ENCODE measurements around the gene CLEC11A. TPM values are rescaled to one million over a fixed set of nuclear protein-coding genes. Genes with fewer than 3 reads are reported as not detected.
A peak's percentile ranks its signal among the peaks of the same experiment; 100 is the strongest.

The CLEC11A gene
- total RNA-seq, 2 experiments from 2014 or later = 2.0 to 4.5 TPM

- intact Hi-C loops (cut with micrococcal nuclease; ENCODE audit: unreplicated experiment) = no loop called here
- no TSS peak for BruUV-seq (replicated peaks)
- TF ChIP-seq CTCF (conservative IDR thresholded peaks at IDR 0.05; ENCODE audit: low read length) = no peak
- TF ChIP-seq EZH2phosphoT487 (IDR thresholded peaks at IDR 0.05; ENCODE audit: borderline replicate concordance, low read depth, low read length) = no peak
- H3K79me2 ChIP-seq (ENCODE audit: insufficient read depth, low read depth, low read length) = no peaks in the 10 kb centered on the region
- no peak overlapping the region for H3K4me3 ChIP-seq (ENCODE audit: low read depth, low read length, poor library complexity, severe bottlenecking)
- H3K36me3 ChIP-seq (ENCODE audit: insufficient read depth, low read length) = no peaks in the 10 kb centered on the region
- ChIA-PET CTCF (ENCODE audit: unreplicated experiment) (no interaction called here), POLR2A (no interaction called here)
- peaks cover 36% of the 10 kb centered on the region for H3K4me1 ChIP-seq (ENCODE audit: insufficient read depth, low read length, poor library complexity, severe bottlenecking)
- no peak overlapping the region for H3K4me2 ChIP-seq (ENCODE audit: low read length)
- DNase-seq (ENCODE audit: low spot score) = no peak
- no peaks in the 10 kb centered on the region for H4K20me1 ChIP-seq (ENCODE audit: insufficient read depth, low read length)
- H2AFZ ChIP-seq (ENCODE audit: low read length) = no peak overlapping the region
- no peaks in the 10 kb centered on the region for H3K9me3 ChIP-seq (ENCODE audit: low read length)
- no peak overlapping the region for H3K27ac ChIP-seq (ENCODE audit: low read depth, low read length, poor library complexity, severe bottlenecking)
- no peaks in the 10 kb centered on the region for H3K9me2 ChIP-seq (ENCODE audit: insufficient read depth, low read length)
Measured at GRCh38 chr19:50716178-50717025, 6.8 kb upstream of the CLEC11A start.

- ChIA-PET POLR2A (no interaction called here), CTCF (ENCODE audit: unreplicated experiment) (no interaction called here)
- BruUV-seq (replicated peaks) = no TSS peak
- Histone ChIP-seq H3K4me3 (ENCODE audit: low read depth, low read length, poor library complexity, severe bottlenecking) (no peak overlapping the region), H4K20me1 (ENCODE audit: insufficient read depth, low read length) (no peaks in the 10 kb centered on the region), H3K9me2 (ENCODE audit: insufficient read depth, low read length) (no peaks in the 10 kb centered on the region), H3K4me1 (ENCODE audit: insufficient read depth, low read length, poor library complexity, severe bottlenecking) (peaks cover 36% of the 10 kb centered on the region), H3K36me3 (ENCODE audit: insufficient read depth, low read length) (no peaks in the 10 kb centered on the region), H3K79me2 (ENCODE audit: insufficient read depth, low read depth, low read length) (no peaks in the 10 kb centered on the region), H2AFZ (ENCODE audit: low read length) (no peak overlapping the region), H3K4me2 (ENCODE audit: low read length) (no peak overlapping the region), H3K27ac (ENCODE audit: low read depth, low read length, poor library complexity, severe bottlenecking) (no peak overlapping the region), H3K9me3 (ENCODE audit: low read length) (no peaks in the 10 kb centered on the region)
- DNase-seq (ENCODE audit: low spot score) = no peak
- intact Hi-C loops (cut with micrococcal nuclease; ENCODE audit: unreplicated experiment) = no loop called here
- no peak for TF ChIP-seq CTCF (conservative IDR thresholded peaks at IDR 0.05; ENCODE audit: low read length)
- no peak for TF ChIP-seq EZH2phosphoT487 (IDR thresholded peaks at IDR 0.05; ENCODE audit: borderline replicate concordance, low read depth, low read length)
Measured at GRCh38 chr19:50717026-50717723, 6.0 kb upstream of the CLEC11A start.

- BruUV-seq (replicated peaks) = no TSS peak
- ChIA-PET POLR2A (no interaction called here), CTCF (ENCODE audit: unreplicated experiment) (no interaction called here)
- Histone ChIP-seq H2AFZ (ENCODE audit: low read length) (no peak overlapping the region), H3K4me1 (ENCODE audit: insufficient read depth, low read length, poor library complexity, severe bottlenecking) (peaks cover 30% of the 10 kb centered on the region), H3K79me2 (ENCODE audit: insufficient read depth, low read depth, low read length) (no peaks in the 10 kb centered on the region), H3K4me3 (ENCODE audit: low read depth, low read length, poor library complexity, severe bottlenecking) (peak overlapping the region; percentile 38), H3K27ac (ENCODE audit: low read depth, low read length, poor library complexity, severe bottlenecking) (no peak overlapping the region), H3K9me3 (ENCODE audit: low read length) (no peaks in the 10 kb centered on the region), H3K9me2 (ENCODE audit: insufficient read depth, low read length) (no peaks in the 10 kb centered on the region), H3K36me3 (ENCODE audit: insufficient read depth, low read length) (no peaks in the 10 kb centered on the region), H3K4me2 (ENCODE audit: low read length) (peak overlapping the region; percentile 55), H4K20me1 (ENCODE audit: insufficient read depth, low read length) (no peaks in the 10 kb centered on the region)
- TF ChIP-seq EZH2phosphoT487 (IDR thresholded peaks at IDR 0.05; ENCODE audit: borderline replicate concordance, low read depth, low read length) = no peak
- no peak for TF ChIP-seq CTCF (conservative IDR thresholded peaks at IDR 0.05; ENCODE audit: low read length)
- DNase-seq (ENCODE audit: low spot score) = no peak
- intact Hi-C loops (cut with micrococcal nuclease; ENCODE audit: unreplicated experiment) = no loop called here
Measured at GRCh38 chr19:50717891-50718254, 5.3 kb upstream of the CLEC11A start.

Measured in OCI-LY7 (cell line).